Measurements from ENCODE around the gene RXRA.

The RXRA gene

DNA sequence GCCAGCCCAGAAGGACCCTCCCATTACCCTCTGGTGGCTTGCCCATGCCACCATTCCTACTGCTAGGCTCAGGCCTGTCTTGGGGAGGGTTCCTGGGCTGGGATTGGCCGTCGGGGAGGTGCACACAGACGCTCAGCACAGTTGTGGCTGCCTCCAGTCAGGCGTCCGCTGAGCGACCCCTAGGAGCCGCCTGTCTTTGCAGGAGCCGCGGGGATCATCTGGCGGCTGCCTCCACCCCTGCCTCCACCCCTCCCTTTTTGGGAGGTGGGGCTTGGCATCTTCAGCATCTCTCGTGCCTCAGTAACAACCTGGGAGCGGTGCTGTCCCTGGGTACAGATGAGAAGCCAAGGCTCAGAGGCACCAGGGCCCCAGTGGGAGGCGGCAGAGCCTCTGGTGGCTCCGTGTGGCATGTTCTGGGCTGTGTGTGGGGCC, 39.6 kb downstream of the RXRA start:
- Histone ChIP-seq H3K36me3 (no peaks in the 10 kb centered on the region), H3K9me3 (no peaks in the 10 kb centered on the region), H3K4me1 (ENCODE audit: control insufficient read depth in 1 of 2, insufficient read depth in 1 of 2, low read depth in 1 of 2, low read length in 1 of 2) (peaks cover 68 to 90% of the 10 kb centered on the region in 2 experiments), H3K27ac (peak overlapping the region; percentile 99), H3K27me3 (no peaks in the 10 kb centered on the region), H3K4me3 (ENCODE audit: low read depth in 1 of 2, low read length in 1 of 2) (peak overlapping the region; percentile 52 to 61)
- TF ChIP-seq, protein P1, sequence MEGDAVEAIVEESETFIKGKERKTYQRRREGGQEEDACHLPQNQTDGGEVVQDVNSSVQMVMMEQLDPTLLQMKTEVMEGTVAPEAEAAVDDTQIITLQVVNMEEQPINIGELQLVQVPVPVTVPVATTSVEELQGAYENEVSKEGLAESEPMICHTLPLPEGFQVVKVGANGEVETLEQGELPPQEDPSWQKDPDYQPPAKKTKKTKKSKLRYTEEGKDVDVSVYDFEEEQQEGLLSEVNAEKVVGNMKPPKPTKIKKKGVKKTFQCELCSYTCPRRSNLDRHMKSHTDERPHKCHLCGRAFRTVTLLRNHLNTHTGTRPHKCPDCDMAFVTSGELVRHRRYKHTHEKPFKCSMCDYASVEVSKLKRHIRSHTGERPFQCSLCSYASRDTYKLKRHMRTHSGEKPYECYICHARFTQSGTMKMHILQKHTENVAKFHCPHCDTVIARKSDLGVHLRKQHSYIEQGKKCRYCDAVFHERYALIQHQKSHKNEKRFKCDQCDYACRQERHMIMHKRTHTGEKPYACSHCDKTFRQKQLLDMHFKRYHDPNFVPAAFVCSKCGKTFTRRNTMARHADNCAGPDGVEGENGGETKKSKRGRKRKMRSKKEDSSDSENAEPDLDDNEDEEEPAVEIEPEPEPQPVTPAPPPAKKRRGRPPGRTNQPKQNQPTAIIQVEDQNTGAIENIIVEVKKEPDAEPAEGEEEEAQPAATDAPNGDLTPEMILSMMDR (IDR thresholded peaks at IDR 0.05) = no peak

DNA sequence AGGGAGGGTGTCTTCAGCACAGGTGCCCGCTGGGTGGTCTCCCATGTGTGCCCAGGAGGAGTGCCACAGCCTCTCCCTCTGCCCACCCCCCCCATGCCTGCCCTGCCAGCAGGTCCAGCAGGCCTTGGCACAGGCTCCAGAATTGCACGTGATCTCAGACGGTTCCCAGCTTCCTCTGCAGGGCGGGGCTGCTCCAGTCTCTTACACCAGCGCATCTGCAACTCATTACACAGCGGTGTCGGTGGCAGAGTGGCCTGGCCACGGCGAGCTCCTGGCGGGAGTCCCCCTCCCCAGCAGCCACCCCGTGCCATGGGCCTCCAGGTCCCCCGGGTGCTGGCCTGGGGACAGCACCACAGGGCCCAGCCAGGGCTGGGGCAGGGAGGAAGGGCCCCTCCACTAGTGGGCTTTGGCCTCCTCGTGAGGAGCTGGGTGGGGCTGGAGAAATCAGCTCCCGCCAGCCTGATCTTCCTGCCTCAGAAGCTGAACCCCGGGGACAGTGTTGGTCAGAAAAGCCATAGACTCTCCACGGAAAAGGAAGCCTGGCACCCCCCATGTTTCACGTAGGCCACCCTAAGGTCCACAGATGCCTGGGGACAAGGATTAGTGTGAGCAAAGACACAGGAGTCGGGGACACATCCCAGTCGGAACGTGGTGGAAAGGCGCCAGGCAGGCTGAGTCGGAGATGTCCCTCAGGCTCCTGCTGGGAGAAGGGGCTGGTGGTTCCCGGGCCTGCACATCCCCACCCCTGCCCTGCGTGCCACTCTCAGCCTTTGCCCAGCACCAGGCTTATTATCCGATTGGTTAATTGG, 40.2 kb downstream of the RXRA start:
- Histone ChIP-seq H3K36me3 (no peaks in the 10 kb centered on the region), H3K27ac (peak overlapping the region; percentile 99), H3K4me3 (ENCODE audit: low read depth in 1 of 2, low read length in 1 of 2) (peak overlapping the region; percentile 52 to 61), H3K9me3 (no peaks in the 10 kb centered on the region), H3K4me1 (ENCODE audit: control insufficient read depth in 1 of 2, insufficient read depth in 1 of 2, low read depth in 1 of 2, low read length in 1 of 2) (peaks cover 69 to 90% of the 10 kb centered on the region in 2 experiments), H3K27me3 (no peaks in the 10 kb centered on the region)
- TF ChIP-seq, protein P1 (IDR thresholded peaks at IDR 0.05) = no peak

DNA sequence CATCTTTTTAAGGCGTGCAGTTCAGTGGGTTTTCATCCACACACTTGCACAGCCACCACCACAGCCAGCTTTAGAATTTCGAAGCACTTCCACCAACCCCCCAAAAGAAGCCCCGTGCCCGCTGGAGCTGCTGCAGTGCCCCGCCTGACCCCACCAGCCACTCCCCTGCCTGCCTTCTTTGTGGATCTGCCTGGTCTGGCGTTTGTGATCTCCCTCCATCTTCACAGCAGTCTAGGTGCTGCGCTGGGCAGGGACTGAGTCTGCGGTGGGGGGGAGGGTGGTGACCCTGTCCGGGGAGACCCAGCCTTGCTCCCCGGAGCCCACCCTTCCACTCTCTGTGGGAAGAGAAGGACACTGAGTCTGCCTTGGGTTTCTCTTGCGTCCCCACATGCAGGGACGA, 40.8 kb downstream of the RXRA start:
- Histone ChIP-seq H3K9me3 (no peaks in the 10 kb centered on the region), H3K4me3 (ENCODE audit: low read depth in 1 of 2, low read length in 1 of 2) (peak overlapping the region in 1 of 2 experiments; percentile 52), H3K4me1 (ENCODE audit: control insufficient read depth in 1 of 2, insufficient read depth in 1 of 2, low read depth in 1 of 2, low read length in 1 of 2) (peaks cover 76 to 90% of the 10 kb centered on the region in 2 experiments), H3K27me3 (no peaks in the 10 kb centered on the region), H3K36me3 (no peaks in the 10 kb centered on the region), H3K27ac (peak overlapping the region; percentile 99)
- TF ChIP-seq, protein P1 (IDR thresholded peaks at IDR 0.05) = no peak

DNA sequence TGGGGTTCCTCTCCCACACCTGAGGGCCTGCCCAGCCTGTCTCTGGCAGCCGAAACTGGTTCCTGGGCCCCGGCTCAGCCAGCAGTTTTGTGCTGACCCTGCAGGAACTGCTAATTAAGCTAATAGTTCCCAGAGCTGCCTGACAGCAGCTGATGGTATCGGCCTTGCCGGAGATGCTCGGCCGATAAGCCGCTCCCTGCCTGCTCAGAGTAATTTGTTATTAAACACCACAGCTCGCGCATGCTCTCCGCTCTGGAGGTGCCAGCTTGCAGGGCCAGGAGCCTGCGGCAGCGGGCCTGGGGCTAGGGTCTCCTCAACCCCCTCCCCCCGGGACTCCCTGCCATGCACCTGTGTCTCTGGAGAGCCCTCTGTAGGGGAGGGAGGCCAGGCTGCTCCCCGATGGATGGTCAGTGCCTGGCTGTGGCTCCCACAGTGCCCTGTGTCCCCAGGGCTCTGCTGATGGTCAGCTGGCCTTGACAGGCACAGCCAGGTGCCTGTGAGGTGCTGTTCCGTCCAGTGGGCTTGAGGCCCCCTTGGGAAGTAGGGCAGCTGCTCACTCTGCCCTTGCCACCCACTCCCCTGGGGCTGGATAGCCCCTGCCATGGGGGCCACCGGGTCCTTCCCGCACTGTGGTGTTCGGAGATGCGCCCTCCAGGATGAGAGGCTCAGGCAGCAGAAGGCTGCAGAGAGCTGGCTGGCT, 41.7 kb downstream of the RXRA start:
- peak overlapping the region; percentile 99 for H3K27ac ChIP-seq
- no peaks in the 10 kb centered on the region for H3K27me3 ChIP-seq
- TF ChIP-seq, protein P1 (IDR thresholded peaks at IDR 0.05) = no peak
- peaks cover 85 to 93% of the 10 kb centered on the region in 2 experiments for H3K4me1 ChIP-seq (ENCODE audit: control insufficient read depth in 1 of 2, insufficient read depth in 1 of 2, low read depth in 1 of 2, low read length in 1 of 2)
- H3K9me3 ChIP-seq = no peaks in the 10 kb centered on the region
- H3K4me3 ChIP-seq (ENCODE audit: low read depth in 1 of 2, low read length in 1 of 2) = no peak overlapping the region
- H3K36me3 ChIP-seq = no peaks in the 10 kb centered on the region

DNA sequence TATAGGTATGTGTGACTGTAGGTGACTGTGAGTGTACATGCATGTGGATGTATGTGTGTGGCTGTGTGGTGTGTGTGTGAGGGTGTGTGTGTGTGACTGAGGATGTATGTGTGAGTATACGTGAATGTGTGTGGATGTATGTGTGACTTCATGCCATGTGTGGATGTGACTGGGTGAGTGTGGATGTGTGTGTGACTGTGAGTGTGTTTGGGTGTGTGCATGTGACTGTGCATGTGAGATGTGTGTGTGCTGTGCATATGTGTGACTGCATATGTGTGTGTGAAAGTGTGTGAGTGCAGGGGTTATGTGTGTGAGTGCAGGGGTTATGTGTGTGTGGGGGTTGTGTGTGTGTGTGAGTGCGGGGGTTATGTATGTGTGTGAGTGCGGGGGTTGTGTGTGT, 42.3 kb downstream of the RXRA start:
- Histone ChIP-seq H3K27ac (peak overlapping the region; percentile 99), H3K36me3 (no peaks in the 10 kb centered on the region), H3K4me1 (ENCODE audit: control insufficient read depth in 1 of 2, insufficient read depth in 1 of 2, low read depth in 1 of 2, low read length in 1 of 2) (peaks cover 91 to 96% of the 10 kb centered on the region in 2 experiments), H3K9me3 (no peaks in the 10 kb centered on the region), H3K27me3 (no peaks in the 10 kb centered on the region), H3K4me3 (ENCODE audit: low read depth in 1 of 2, low read length in 1 of 2) (no peak overlapping the region)
- TF ChIP-seq, protein P1 (IDR thresholded peaks at IDR 0.05) = no peak
